Stimulated activated naive CD8-positive, alpha-beta T cell treated with anti-CD3 and anti-CD28 coated beads, Interleukin-15, amount 100 ng/mL, for 72 hours (primary cell): ENCODE results near the gene ELL3.
A peak's percentile ranks its signal among the peaks of the same experiment; 100 is the strongest.

ENCODE experiments used
- ATAC-seq: fragments of 150-1000 bp; cut with Tn5 transposase; 2 replicates; pipeline ENCODE4 v1.10.0; 2021; ENCODE audit warnings: mild to moderate bottlenecking, moderate library complexity
- DNase-seq, 2 donors: peaks; one replicate each; pipeline ENCODE4 v3.0.0; 2021 to 2022
- H3K27ac Mint-ChIP-seq, 2 donors: one replicate each; pipeline ENCODE4 v1.8.0; 2022; ENCODE audit warnings: mild to moderate bottlenecking in 2 of 2, mixed read lengths in 2 of 2, moderate library complexity in 2 of 2
- H3K27me3 Mint-ChIP-seq: one replicate; pipeline ENCODE4 v1.8.0; 2022; ENCODE audit warnings: mixed read lengths
- H3K4me1 Mint-ChIP-seq: one replicate; pipeline ENCODE4 v1.8.0; 2022; ENCODE audit warnings: mild to moderate bottlenecking, mixed read lengths
- H3K4me3 Mint-ChIP-seq, 2 donors: one replicate each; pipeline ENCODE4 v1.8.0; 2022; ENCODE audit warnings: mild to moderate bottlenecking in 2 of 2, mixed read lengths in 2 of 2, moderate library complexity in 1 of 2
- H3K9me3 Mint-ChIP-seq, 2 donors: one replicate each; pipeline ENCODE4 v1.8.0; 2022; ENCODE audit warnings: mixed read lengths in 2 of 2

ELL3 gene

GRCh38 chr15:43795997-43796396 lies 19.2 kb upstream of the ELL3 start:
- peaks cover 70% of the 10 kb centered on the region for H3K4me1 Mint-ChIP-seq
- no peak for DNase-seq
- H3K9me3 Mint-ChIP-seq, result no peaks in the 10 kb centered on the region
- peak overlapping the region in 1 of 2 donors; percentile 55 for H3K27ac Mint-ChIP-seq
- no peak overlapping the region for H3K4me3 Mint-ChIP-seq
- no peak for ATAC-seq
- H3K27me3 Mint-ChIP-seq, result no peaks in the 10 kb centered on the region

DNA sequence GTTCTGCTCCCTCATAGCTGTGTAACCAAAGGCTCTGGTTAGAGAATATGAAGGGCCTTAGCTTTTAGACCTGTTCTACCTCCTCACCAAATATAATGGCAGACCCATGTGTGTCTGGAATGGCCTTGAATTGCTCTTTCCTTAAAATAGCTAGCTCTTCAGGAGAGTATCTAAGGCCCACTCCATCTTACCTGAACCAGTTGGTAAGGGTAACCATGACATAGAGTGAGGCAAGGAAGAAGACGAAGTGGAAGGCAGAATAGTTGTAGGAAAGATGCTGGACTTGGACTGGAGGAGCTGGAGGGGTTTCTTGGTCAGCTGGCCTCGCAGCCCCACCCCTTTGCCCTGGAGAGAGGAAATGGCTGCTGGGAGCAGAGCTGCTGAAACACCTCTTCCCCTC lies 18.4 kb upstream of the ELL3 start:
- no peaks in the 10 kb centered on the region for H3K27me3 Mint-ChIP-seq
- no peak overlapping the region for H3K4me3 Mint-ChIP-seq
- peak overlapping the region in 1 of 2 donors; percentile 83 for H3K27ac Mint-ChIP-seq
- no peaks in the 10 kb centered on the region for H3K9me3 Mint-ChIP-seq
- ATAC-seq, result no peak
- peaks cover 64% of the 10 kb centered on the region for H3K4me1 Mint-ChIP-seq
- no peak for DNase-seq

DNA sequence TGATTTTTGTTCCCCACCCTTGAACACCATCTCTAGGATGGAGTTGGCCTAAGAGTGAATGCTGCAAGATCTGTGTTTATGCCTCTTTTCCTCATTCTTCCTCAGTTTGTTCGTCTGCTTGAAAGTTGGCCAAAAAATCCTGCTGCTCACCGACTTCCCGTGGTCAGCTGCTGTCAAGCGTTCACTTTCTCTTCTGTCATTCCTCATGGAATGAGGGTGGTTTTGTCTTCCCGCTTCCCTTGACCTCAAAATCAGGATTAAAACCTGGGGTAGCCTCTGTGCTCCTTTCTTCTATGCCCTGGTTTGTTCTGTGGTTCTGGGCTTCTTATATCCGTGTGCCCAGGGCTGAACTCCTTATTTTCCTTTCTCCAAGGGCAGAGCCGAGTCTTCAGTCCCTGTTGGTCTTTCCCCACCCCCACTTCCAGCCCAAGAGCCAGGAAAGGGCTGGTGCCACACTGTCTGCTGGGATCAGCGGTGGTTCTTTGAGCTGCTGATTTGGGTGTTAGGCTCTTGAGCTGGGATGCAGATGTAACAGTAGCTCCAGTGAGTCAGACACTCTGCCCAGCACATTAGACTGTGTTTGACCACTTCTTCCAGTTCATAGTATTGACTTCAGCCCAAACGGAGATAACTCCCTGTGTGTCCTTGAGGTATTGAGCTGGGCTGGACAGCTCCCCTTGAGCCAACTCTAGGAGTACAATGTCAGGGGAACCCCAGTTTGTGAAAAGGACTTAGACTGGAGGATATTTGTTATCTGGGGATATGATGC lies 17.7 kb upstream of the ELL3 start:
- peak overlapping the region; percentile 96 to 97 for H3K4me3 Mint-ChIP-seq
- DNase-seq (no peak), ATAC-seq (no peak)
- peak overlapping the region; percentile 83 to 84 for H3K27ac Mint-ChIP-seq
- H3K4me1 Mint-ChIP-seq, result peaks cover 56% of the 10 kb centered on the region
- no peaks in the 10 kb centered on the region for H3K27me3 Mint-ChIP-seq
- no peaks in the 10 kb centered on the region for H3K9me3 Mint-ChIP-seq

- H3K27me3 Mint-ChIP-seq, result no peaks in the 10 kb centered on the region
- H3K4me3 Mint-ChIP-seq, result peak overlapping the region; percentile 96 to 97
- peak overlapping the region; percentile 7 to 79 for H3K27ac Mint-ChIP-seq
- ATAC-seq, result no peak
- H3K4me1 Mint-ChIP-seq, result peaks cover 48% of the 10 kb centered on the region
- H3K9me3 Mint-ChIP-seq, result no peaks in the 10 kb centered on the region
- DNase-seq, result no peak
These were observed 16.9 kb upstream of the ELL3 start for GRCh38 chr15:43793647-43794046.

- no peaks in the 10 kb centered on the region for H3K27me3 Mint-ChIP-seq
- peak overlapping the region; percentile 99 for H3K27ac Mint-ChIP-seq
- peak overlapping the region; percentile 96 to 97 for H3K4me3 Mint-ChIP-seq
- peaks cover 41% of the 10 kb centered on the region for H3K4me1 Mint-ChIP-seq
- DNase-seq (peak; percentile 23 to 36), ATAC-seq (peak; percentile 6)
- no peaks in the 10 kb centered on the region for H3K9me3 Mint-ChIP-seq
These were observed 16.2 kb upstream of the ELL3 start for GRCh38 chr15:43792761-43793476.

DNA sequence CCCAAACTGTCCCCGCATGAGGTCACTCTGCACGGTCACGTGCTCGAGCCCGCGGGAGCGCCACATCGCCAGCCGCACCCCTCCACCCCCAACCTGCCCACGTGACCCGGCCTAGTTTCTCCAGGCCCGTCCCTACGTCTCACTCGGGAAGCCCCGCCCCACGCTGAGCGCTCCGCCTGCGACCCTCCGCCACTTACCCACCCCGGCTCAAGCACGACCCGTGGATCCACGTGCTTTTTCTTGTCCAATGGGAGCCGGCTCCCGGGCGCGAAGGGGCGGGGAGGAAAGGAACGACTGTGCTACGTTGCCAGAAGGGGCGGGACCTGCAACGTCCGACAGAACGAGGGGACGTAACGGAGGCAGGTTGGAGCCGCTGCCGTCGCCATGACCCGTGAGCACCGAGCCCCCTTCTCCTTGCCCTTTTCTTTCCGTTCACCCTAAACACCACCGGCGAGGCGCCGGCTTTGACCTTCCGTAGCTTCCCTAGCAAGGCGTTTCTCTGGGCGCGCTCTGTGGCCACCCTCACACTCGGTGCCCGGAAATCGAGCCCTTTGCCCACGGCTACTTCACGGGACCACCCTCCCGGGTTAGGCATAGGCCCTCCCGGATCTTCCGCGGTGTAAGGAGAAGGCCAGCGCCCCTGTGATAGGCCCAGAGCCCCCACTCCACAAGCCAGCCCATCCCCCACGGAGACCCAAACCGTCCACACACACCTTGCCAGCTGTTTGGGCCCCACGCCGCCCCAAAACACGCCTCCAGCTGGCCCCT lies 15.4 kb upstream of the ELL3 start, which contains the start of gene SERF2:
TSS of gene SERF2 (plus strand) at position 328 of the 768 bp plus-strand sequence. CDS start at position 385, 57 bp downstream.
- H3K9me3 Mint-ChIP-seq, result no peaks in the 10 kb centered on the region
- no peaks in the 10 kb centered on the region for H3K27me3 Mint-ChIP-seq
- H3K27ac Mint-ChIP-seq, result peak within 1 kb of the TSS; percentile 99
- H3K4me3 Mint-ChIP-seq, result peak within 1 kb of the TSS; percentile 96 to 97
- peak; percentile 99 to 100 for DNase-seq
- peaks cover 41% of the 10 kb centered on the region for H3K4me1 Mint-ChIP-seq
- ATAC-seq, result peak; percentile 94

DNA sequence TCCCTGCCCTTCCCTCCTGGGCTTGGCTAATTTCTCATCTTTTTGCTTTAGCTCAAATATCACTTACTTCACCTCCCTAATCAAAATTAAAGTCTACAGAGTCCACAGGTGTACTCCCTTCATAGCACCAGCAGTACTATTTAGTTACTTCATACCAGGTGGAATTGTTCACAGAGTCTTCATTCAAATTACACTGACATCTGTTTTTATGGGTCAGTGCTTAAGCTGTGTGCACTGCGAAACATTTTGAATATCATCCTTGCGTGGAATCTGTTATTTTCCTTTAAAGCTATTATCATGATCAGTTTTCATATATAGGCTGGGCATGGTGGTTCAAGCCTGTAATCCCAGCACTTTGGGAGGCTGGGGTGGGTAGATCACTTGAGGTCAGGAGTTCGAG lies 12.6 kb upstream of the ELL3 start:
- Mint-ChIP-seq H3K27ac (peak overlapping the region in 1 of 2 donors; percentile 4), H3K4me1 (peaks cover 13% of the 10 kb centered on the region), H3K27me3 (no peaks in the 10 kb centered on the region), H3K9me3 (no peaks in the 10 kb centered on the region), H3K4me3 (no peak overlapping the region)
- DNase-seq (no peak), ATAC-seq (no peak)

DNA sequence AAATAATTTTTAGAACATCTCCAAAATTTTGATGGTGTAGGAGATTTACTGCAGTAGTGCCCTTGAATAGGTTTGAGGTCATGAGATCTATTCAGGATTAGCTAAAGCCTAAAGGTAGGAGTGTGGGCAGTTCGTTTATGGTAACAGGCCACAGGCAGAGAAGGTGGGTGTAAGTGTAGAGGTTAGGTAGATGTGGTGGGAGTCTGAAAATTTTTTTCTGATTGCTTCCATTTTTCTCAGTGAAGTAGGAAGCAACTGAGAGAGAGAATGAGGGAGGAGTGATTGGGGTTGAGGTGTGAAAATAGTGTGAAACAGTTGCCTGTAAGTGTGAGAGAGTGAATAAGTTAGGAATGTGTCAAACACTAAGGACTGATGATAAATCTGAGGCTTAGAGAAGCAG lies 2.2 kb upstream of the ELL3 start:
- Mint-ChIP-seq H3K4me3 (no peak overlapping the region), H3K27me3 (no peaks in the 10 kb centered on the region), H3K9me3 (no peaks in the 10 kb centered on the region), H3K4me1 (peaks cover 33% of the 10 kb centered on the region), H3K27ac (no peak overlapping the region)
- ATAC-seq, result no peak
- no peak for DNase-seq

GRCh38 chr15:43777267-43777914 lies 625 bp upstream of the ELL3 start:
- ATAC-seq (peak; percentile 95), DNase-seq (peak; percentile 90 to 96)
- peaks cover 33% of the 10 kb centered on the region for H3K4me1 Mint-ChIP-seq
- no peaks in the 10 kb centered on the region for H3K9me3 Mint-ChIP-seq
- peak overlapping the region; percentile 82 to 92 for H3K4me3 Mint-ChIP-seq
- H3K27ac Mint-ChIP-seq, result peak overlapping the region; percentile 38 to 96
- H3K27me3 Mint-ChIP-seq, result no peaks in the 10 kb centered on the region

GRCh38 chr15:43776101-43776717 lies 557 bp downstream of the ELL3 start:
- H3K27me3 Mint-ChIP-seq, result no peaks in the 10 kb centered on the region
- H3K27ac Mint-ChIP-seq, result peak overlapping the region in 1 of 2 donors; percentile 73
- no peaks in the 10 kb centered on the region for H3K9me3 Mint-ChIP-seq
- peak overlapping the region; percentile 82 to 92 for H3K4me3 Mint-ChIP-seq
- H3K4me1 Mint-ChIP-seq, result peaks cover 33% of the 10 kb centered on the region
- ATAC-seq, result no peak
- peak; percentile 17 to 21 for DNase-seq

- H3K27ac Mint-ChIP-seq, result no peak overlapping the region
- ATAC-seq (no peak), DNase-seq (no peak)
- no peaks in the 10 kb centered on the region for H3K27me3 Mint-ChIP-seq
- H3K9me3 Mint-ChIP-seq, result no peaks in the 10 kb centered on the region
- no peak overlapping the region for H3K4me3 Mint-ChIP-seq
- H3K4me1 Mint-ChIP-seq, result peaks cover 33% of the 10 kb centered on the region
These were observed 1.3 kb downstream of the ELL3 start for GRCh38 chr15:43775411-43775965.

GRCh38 chr15:43774062-43774461 lies 2.7 kb downstream of the ELL3 start:
- no peak for DNase-seq
- Mint-ChIP-seq H3K4me3 (no peak overlapping the region), H3K9me3 (no peaks in the 10 kb centered on the region), H3K27me3 (no peaks in the 10 kb centered on the region), H3K27ac (no peak overlapping the region), H3K4me1 (peaks cover 30% of the 10 kb centered on the region)
- ATAC-seq, result no peak

DNA sequence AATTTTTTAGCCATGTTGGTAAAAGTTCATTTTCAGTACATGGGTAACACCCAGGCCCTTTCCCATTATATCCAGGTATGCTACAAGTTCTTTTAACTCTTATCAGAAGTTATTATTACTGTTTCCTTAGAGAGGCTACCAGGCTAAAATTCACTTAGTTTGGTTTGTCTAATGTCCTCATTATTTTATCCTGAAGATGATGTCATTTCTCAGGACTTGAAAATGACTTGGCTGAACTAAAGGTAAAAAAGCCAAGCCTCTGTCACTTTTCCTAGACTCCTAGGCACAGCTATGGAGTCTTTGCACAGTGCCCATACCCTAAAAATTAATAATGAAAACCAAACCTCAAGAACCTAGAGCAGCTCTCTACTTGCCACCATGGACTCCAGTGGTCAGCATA lies 4.1 kb downstream of the ELL3 start:
- H3K27me3 Mint-ChIP-seq, result no peaks in the 10 kb centered on the region
- peaks cover 22% of the 10 kb centered on the region for H3K4me1 Mint-ChIP-seq
- no peak overlapping the region for H3K27ac Mint-ChIP-seq
- no peak overlapping the region for H3K4me3 Mint-ChIP-seq
- no peaks in the 10 kb centered on the region for H3K9me3 Mint-ChIP-seq
- no peak for ATAC-seq
- no peak for DNase-seq

GRCh38 chr15:43771816-43772215 lies 5.0 kb downstream of the ELL3 start:
- Mint-ChIP-seq H3K9me3 (no peaks in the 10 kb centered on the region), H3K4me3 (no peak overlapping the region), H3K4me1 (peaks cover 14% of the 10 kb centered on the region), H3K27me3 (no peaks in the 10 kb centered on the region), H3K27ac (peak overlapping the region in 1 of 2 donors; percentile 69)
- DNase-seq (no peak), ATAC-seq (no peak)
